Suprapubic skin (tissue), 4 donors: ENCODE data around the gene BLOC1S1.

ENCODE experiments used
- POLR2A ChIP-seq, 2 donors: fragments of 450-650 bp; IDR thresholded peaks; one replicate each; pipeline ENCODE4 v1.6.1; 2017; ENCODE audit warnings: antibody characterized with exemption in 2 of 2, mild to moderate bottlenecking in 2 of 2, moderate library complexity in 2 of 2
- POLR2AphosphoS5 ChIP-seq, 3 donors: sonication (generic); formaldehyde crosslinking; IDR thresholded peaks; one replicate each; pipeline ENCODE4 v1.6.1; 2017; ENCODE audit warnings: antibody characterized with exemption in 3 of 3
- TF ChIP-seq, protein P1 (sequence below), 2 donors: fragments of 200-600 bp in 1 of 2; fragments of 450-650 bp in 1 of 2; sonication (generic) in 1 of 2; IDR thresholded peaks; one replicate each; pipeline ENCODE4 v1.5.1; 2016 to 2019; ENCODE audit warnings: antibody characterized with exemption in 2 of 2, mild to moderate bottlenecking in 1 of 2, moderate library complexity in 1 of 2

GRCh38 chr12:55724940-55725309 lies 9.1 kb downstream of the BLOC1S1 start:
- TF ChIP-seq, protein P1, sequence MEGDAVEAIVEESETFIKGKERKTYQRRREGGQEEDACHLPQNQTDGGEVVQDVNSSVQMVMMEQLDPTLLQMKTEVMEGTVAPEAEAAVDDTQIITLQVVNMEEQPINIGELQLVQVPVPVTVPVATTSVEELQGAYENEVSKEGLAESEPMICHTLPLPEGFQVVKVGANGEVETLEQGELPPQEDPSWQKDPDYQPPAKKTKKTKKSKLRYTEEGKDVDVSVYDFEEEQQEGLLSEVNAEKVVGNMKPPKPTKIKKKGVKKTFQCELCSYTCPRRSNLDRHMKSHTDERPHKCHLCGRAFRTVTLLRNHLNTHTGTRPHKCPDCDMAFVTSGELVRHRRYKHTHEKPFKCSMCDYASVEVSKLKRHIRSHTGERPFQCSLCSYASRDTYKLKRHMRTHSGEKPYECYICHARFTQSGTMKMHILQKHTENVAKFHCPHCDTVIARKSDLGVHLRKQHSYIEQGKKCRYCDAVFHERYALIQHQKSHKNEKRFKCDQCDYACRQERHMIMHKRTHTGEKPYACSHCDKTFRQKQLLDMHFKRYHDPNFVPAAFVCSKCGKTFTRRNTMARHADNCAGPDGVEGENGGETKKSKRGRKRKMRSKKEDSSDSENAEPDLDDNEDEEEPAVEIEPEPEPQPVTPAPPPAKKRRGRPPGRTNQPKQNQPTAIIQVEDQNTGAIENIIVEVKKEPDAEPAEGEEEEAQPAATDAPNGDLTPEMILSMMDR (IDR thresholded peaks at IDR 0.05), result no peak
- TF ChIP-seq POLR2AphosphoS5 (IDR thresholded peaks at IDR 0.05), result no peak
- no peak for TF ChIP-seq POLR2A (IDR thresholded peaks at IDR 0.05)
